ENCODE measurements around the gene KIF12.

DNA sequence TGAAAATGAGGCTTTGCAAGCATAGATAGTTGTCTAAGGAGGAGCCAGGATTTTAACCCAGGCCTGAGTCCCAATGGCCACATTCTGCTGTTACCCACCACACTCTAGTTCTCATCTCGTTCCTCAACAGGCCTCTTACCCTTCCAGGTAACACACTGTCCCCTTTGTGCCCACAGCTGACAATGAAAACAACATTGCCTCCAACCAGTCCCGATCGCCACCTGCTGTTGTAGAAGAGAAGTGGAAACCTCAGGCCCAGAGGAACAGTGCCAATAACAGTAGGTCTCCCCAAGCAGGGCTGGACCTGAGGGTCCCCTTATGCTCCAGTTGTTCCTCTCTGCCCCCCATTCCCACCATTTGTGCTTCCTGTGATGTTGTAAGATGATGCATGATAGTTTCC, 51.4 kb downstream of the KIF12 start:
- TF ChIP-seq, protein P1, sequence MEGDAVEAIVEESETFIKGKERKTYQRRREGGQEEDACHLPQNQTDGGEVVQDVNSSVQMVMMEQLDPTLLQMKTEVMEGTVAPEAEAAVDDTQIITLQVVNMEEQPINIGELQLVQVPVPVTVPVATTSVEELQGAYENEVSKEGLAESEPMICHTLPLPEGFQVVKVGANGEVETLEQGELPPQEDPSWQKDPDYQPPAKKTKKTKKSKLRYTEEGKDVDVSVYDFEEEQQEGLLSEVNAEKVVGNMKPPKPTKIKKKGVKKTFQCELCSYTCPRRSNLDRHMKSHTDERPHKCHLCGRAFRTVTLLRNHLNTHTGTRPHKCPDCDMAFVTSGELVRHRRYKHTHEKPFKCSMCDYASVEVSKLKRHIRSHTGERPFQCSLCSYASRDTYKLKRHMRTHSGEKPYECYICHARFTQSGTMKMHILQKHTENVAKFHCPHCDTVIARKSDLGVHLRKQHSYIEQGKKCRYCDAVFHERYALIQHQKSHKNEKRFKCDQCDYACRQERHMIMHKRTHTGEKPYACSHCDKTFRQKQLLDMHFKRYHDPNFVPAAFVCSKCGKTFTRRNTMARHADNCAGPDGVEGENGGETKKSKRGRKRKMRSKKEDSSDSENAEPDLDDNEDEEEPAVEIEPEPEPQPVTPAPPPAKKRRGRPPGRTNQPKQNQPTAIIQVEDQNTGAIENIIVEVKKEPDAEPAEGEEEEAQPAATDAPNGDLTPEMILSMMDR (IDR thresholded peaks at IDR 0.05; ENCODE audit: borderline replicate concordance, extremely low read depth, low read length, poor library complexity, severe bottlenecking), result peak; percentile 18
- TF ChIP-seq EZH2 (IDR thresholded peaks at IDR 0.05; ENCODE audit: borderline replicate concordance, low read depth, low read length, severe bottlenecking), result no peak
